ENCODE results near the gene WDR55.
A peak's percentile ranks its signal among the peaks of the same experiment; 100 is the strongest.
"Not testable (repeated sequence)": the region's sequence is repeated elsewhere in the genome, so short reads cannot be mapped to it uniquely, and the experiment has no call there.

The WDR55 gene

DNA sequence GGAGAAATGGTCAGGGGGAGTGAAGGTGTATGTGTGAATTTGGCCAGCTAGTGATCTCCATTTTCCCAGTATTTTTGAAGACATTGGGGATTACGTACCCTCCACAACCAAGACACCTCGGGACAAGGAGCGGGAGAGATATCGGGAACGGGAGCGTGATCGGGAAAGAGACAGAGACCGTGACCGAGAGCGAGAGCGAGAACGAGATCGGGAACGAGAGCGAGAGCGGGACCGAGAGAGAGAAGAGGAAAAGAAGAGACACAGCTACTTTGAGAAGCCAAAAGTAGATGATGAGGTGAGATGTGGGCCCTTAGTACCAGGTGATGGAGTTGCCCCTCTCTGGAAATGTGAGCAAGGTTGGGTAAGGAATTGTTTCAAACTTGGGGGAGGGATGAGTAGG lies 5.8 kb upstream of the WDR55 start:
- Histone ChIP-seq H3K36me3 (peaks cover 95 to 99% (median 97%) of the 10 kb centered on the region in 11 experiments), H3K27me3 (no peaks in the 10 kb centered on the region), H3K4me1 (peaks cover 3 to 31% (median 6%) of the 10 kb centered on the region in 10 experiments; a peak in 19 of 20 replicates)

DNA sequence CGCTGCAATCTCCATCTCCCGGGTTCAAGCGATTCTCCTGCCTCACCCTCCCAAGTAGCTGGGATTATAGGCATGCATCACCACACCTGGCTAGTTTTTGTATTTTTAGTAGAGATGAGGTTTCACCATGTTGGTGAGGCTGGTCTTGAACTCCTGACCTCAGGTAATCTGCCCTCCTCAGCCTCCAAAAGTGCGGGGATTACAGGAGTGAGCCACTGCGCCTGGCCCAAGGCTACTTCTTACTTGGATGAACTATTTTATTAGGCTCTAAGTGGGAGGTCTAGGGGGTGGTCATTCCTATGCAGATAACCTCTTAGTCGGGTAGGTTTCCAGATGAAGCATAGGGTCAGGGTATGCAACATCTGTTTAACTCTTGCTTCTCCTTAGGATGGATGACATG lies 4.3 kb upstream of the WDR55 start:
- peaks cover 80 to 84% (median 82%) of the 10 kb centered on the region in 11 experiments for H3K36me3 ChIP-seq
- H3K4me1 ChIP-seq = peaks cover 9 to 24% (median 12%) of the 10 kb centered on the region in 10 experiments
- not testable (repeated sequence) for H3K9ac ChIP-seq; H3K9me3 ChIP-seq (replicated peaks in 1 of 11); H3K27ac ChIP-seq; H3K4me2 ChIP-seq; H3K4me3 ChIP-seq; H3K27me3 ChIP-seq; H4K20me1 ChIP-seq

More for the DNA sequence above, 5.8 kb upstream of the WDR55 start:
- Histone ChIP-seq H3K27ac (no peak overlapping the region), H3K9me3 (replicated peaks in 1 of 11) (no peaks in the 10 kb centered on the region), H3K9ac (no peak overlapping the region), H3K4me3 (no peak overlapping the region), H3K4me2 (no peak overlapping the region), H4K20me1 (peaks cover 0 to 8% (median 0%) of the 10 kb centered on the region in 11 experiments; a peak in 2 of 22 replicates)
- peak in 1 of 11 experiments; percentile 10; a peak in 1 of 22 replicates for TF ChIP-seq Cebpa-rat (IDR thresholded peaks at IDR 0.05)

DNA sequence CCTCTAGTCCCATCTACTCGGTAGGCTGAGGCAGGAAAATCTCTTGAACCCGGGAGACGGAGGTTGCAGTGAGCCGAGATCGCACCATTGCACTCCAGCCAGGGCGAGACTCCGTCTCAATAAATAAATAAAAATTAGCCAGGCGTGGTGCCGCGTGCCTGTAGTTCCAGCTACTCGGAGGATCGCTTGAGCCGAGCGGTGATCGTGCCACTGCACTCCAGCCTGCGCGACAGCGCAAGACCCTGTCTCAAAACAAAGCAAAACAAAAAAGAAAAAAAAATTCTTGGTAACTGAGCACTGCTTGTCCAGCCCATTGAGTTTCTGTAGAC lies 710 bp upstream of the WDR55 start:
- H3K9ac ChIP-seq = peak overlapping the region; percentile 77 to 92 (median 85)
- peak overlapping the region; percentile 81 to 99 (median 87) for H3K4me2 ChIP-seq
- peaks cover 4 to 40% (median 31%) of the 10 kb centered on the region in 11 experiments; a peak in 18 of 22 replicates for H4K20me1 ChIP-seq
- H3K27me3 ChIP-seq = no peaks in the 10 kb centered on the region
- no peak for TF ChIP-seq Cebpa-rat (IDR thresholded peaks at IDR 0.05)
- peak overlapping the region; percentile 80 to 99 (median 94) for H3K4me3 ChIP-seq
- H3K4me1 ChIP-seq = peaks cover 22 to 58% (median 32%) of the 10 kb centered on the region in 10 experiments
- no peaks in the 10 kb centered on the region for H3K9me3 ChIP-seq (replicated peaks in 1 of 11)
- peak overlapping the region; percentile 71 to 90 (median 85) for H3K27ac ChIP-seq
- H3K36me3 ChIP-seq = peaks cover 65 to 77% (median 73%) of the 10 kb centered on the region in 11 experiments

DNA sequence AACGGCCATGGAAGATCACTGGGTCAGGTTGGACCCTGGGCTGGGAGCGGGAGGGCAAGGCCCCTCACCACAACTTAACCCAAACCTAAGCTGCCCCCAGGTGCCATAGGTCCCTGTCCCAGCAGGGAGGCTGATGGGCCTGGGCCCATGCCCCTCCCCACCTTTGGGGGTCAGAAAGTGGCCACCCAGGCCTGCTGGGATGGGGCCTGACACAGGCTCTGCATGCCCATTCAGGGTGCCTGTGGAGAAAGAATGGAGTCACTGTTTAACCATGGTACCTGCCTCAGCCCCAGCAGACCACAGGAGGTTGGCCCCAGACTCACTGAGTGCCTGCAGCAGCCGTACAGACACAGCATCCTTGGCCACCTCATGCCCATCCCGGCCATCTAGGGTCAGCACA lies 6.3 kb downstream of the WDR55 start:
- H3K4me2 ChIP-seq; H3K27me3 ChIP-seq; H3K27ac ChIP-seq; H3K4me3 ChIP-seq; H3K9me3 ChIP-seq (replicated peaks in 1 of 11); H3K9ac ChIP-seq: not testable (repeated sequence)
- Histone ChIP-seq H4K20me1 (peaks cover 8 to 97% (median 69%) of the 10 kb centered on the region in 11 experiments; a peak in 19 of 22 replicates), H3K4me1 (peaks cover 5 to 28% (median 14%) of the 10 kb centered on the region in 10 experiments), H3K36me3 (peaks cover 89 to 100% (median 96%) of the 10 kb centered on the region in 11 experiments)

DNA sequence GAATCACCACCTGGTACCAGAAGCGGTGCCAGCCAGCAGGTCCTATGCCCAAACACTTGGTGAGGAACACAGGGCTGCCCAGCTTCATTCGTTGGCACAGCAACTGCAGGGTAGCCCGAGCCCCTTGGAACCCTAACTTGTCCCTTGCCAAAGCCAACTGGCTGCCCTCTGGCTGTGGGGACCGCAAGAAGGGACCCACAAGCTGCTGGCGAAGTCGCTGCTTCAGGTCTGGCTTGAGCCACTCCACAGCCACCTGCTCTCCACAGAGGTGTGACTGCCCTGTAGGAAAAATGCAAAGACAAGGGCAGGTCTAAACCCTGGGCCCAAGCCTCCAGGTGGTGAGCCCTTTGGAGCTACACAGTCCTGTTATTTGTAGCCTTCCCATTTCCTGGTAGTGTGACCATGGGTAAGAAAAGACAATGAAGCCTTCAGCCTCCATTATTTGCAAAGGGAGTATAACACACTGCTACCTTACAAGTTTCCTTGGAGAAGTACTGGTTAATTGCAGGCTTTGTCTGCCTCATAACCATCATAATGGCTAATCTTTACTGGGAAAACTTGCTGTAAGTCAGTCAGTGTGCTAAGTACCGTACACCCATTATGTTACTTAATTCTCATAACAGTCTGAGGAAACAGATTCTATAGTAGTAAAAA lies 6.9 kb downstream of the WDR55 start:
- Histone ChIP-seq H3K4me3 (no peak overlapping the region), H3K27me3 (no peaks in the 10 kb centered on the region), H3K9ac (no peak overlapping the region), H3K9me3 (replicated peaks in 1 of 11) (no peaks in the 10 kb centered on the region), H3K4me1 (peaks cover 0 to 22% (median 9%) of the 10 kb centered on the region in 10 experiments; a peak in 17 of 20 replicates), H3K4me2 (no peak overlapping the region), H3K27ac (no peak overlapping the region), H4K20me1 (peaks cover 8 to 97% (median 63%) of the 10 kb centered on the region in 11 experiments; a peak in 19 of 22 replicates), H3K36me3 (peaks cover 95 to 100% (median 99%) of the 10 kb centered on the region in 11 experiments)
- no peak for TF ChIP-seq Cebpa-rat (IDR thresholded peaks at IDR 0.05)

DNA sequence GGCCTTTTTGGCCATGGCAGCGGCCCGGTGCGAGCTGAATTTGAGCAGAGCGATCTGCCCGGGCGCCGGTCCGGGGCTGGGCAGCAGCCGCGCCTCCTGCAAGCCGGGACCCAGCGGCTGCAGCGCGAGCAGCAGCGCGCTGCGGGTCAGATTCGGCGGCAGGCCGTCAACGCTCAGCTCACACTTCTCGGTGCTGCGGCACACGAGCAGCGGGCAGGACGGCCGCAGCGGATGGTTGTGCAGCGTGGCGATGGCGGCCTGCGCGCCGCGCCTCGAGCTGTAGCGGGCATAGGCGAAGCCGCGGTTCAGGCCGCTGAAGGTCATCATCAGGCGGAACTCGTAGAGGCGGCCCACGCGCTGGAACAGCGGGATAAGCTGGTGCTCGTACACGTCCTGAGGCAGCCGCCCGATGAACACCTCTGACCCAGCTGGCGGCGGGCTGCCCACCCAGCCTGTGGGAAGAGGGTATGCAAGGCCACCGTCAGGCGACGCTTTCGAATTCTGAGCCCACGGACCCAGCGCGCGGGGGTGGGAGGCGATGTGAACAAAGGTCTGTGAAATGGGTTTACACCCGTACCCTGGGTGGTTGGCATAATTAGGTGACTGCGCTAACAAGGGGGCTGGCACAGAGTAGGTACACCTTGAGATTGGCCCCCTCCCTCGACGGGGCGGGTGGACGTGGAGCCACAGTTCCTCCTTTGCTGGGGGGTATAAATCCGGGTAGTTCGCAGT lies 7.9 kb downstream of the WDR55 start:
- TF ChIP-seq Cebpa-rat (IDR thresholded peaks at IDR 0.05) = no peak
- no peak overlapping the region for H3K4me2 ChIP-seq
- H3K36me3 ChIP-seq = peaks cover 97 to 100% (median 99%) of the 10 kb centered on the region in 11 experiments

DNA sequence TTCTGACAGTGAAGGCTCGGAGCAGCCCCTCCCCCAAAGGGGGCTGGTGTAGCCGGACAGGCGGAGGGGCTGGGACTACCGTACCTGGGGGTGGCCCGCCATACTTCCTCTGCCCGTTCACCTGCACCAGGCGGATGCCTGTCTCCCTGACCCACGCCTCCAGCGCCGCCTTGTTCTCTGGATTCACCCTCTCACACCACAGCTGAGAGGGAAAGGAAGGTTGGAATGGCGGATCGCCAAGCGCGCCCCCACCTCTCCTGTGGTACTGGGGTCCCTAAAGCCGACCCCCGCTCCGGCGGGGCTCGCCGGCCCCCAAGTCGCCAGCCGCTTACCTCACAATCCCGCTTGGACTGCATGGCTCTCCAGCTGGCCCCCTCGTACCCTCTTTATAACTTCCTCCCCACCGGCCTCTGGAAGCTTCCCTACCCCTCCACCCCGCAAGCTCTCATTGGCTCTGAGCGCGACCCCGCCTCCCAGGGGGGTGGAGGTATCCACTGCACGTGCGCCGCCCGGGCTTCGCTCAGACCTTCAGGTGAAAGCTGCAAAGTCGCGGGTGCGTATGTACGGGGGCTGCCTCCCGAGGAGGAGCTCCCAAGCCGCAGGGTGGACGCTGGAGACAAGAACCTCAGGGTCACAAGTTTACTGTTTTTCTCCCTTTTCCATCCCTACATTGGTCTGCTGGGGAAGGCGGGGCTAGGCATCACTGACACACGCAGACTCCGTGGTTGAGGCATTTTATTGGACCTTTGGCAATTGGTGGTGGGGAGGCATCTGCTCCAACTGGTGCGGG lies 8.7 kb downstream of the WDR55 start, which contains the start of gene DND1:
Gene DND1 (minus strand): TSS at position 390 of the 790 bp plus-strand sequence. CDS start 34 bp downstream, at position 356.
- no peak within 1 kb of the TSS for H3K27ac ChIP-seq
- TF ChIP-seq Cebpa-rat (IDR thresholded peaks at IDR 0.05) = no peak
- no peaks in the 10 kb centered on the region for H3K9me3 ChIP-seq (replicated peaks in 1 of 11)
- H3K4me3 ChIP-seq = no peak within 1 kb of the TSS
- H3K4me1 ChIP-seq = peaks cover 0 to 5% (median 0%) of the 10 kb centered on the region in 10 experiments; a peak in 1 of 20 replicates
- H3K9ac ChIP-seq = no peak within 1 kb of the TSS
- peaks cover 97 to 100% (median 99%) of the 10 kb centered on the region in 11 experiments for H3K36me3 ChIP-seq
- H3K4me2 ChIP-seq = no peak within 1 kb of the TSS
- no peaks in the 10 kb centered on the region for H3K27me3 ChIP-seq
- peaks cover 4 to 85% (median 49%) of the 10 kb centered on the region in 11 experiments; a peak in 18 of 22 replicates for H4K20me1 ChIP-seq

More for the DNA sequence above, 7.9 kb downstream of the WDR55 start:
- H3K4me3 ChIP-seq = no peak overlapping the region
- no peak overlapping the region for H3K27ac ChIP-seq
- peaks cover 0 to 12% (median 0%) of the 10 kb centered on the region in 10 experiments; a peak in 5 of 20 replicates for H3K4me1 ChIP-seq
- H3K27me3 ChIP-seq = no peaks in the 10 kb centered on the region
- peaks cover 4 to 93% (median 57%) of the 10 kb centered on the region in 11 experiments; a peak in 18 of 22 replicates for H4K20me1 ChIP-seq
- no peak overlapping the region for H3K9ac ChIP-seq
- H3K9me3 ChIP-seq (replicated peaks in 1 of 11) = no peaks in the 10 kb centered on the region

DNA sequence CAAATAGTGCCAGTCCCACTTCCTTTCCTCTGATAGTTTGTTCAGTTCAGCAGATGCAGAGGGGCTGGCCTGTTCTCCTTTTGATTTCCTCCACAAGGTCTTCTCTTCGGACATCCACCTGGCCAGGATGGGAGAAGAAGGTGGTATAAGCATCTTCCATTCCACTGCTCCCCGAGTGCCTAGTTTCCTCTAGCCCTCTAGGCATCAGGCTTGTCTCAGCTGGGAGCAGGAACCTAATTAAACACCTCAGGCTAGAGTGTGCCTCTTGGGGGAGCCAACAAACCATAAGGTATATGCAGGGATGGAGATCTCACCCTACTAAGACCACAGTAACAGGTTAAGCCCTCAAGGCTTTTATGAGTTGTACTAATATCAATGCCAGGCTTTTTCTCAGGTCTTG lies 9.5 kb downstream of the WDR55 start:
- Histone ChIP-seq H3K9ac (no peak overlapping the region), H3K36me3 (peaks cover 96 to 100% (median 99%) of the 10 kb centered on the region in 11 experiments), H3K4me2 (no peak overlapping the region), H3K9me3 (replicated peaks in 1 of 11) (no peaks in the 10 kb centered on the region), H3K4me1 (no peaks in the 10 kb centered on the region), H3K27me3 (no peaks in the 10 kb centered on the region), H3K27ac (no peak overlapping the region), H4K20me1 (peaks cover 4 to 77% (median 41%) of the 10 kb centered on the region in 11 experiments; a peak in 17 of 22 replicates), H3K4me3 (no peak overlapping the region)
- no peak for TF ChIP-seq Cebpa-rat (IDR thresholded peaks at IDR 0.05)

All from BLaER1 treated with 17β-estradiol and CSF1 and Interleukin-3, amounts not matched to agents 10 nM and 100 nM (cell line).